Skeletal muscle satellite cell (primary cell): ENCODE results near the gene LEPROT.

ENCODE experiments used
- H3K27me3 ChIP-seq: 2 replicates; pipeline ENCODE4 v1.7.0; 2013; ENCODE audit warnings: low read length; ENCODE audit not compliant: control insufficient read depth, insufficient read depth
- H3K36me3 ChIP-seq: 2 replicates; pipeline ENCODE4 v1.7.0; 2013; ENCODE audit warnings: mild to moderate bottlenecking, control low read depth, low read length; ENCODE audit not compliant: insufficient read depth
- H3K4me1 ChIP-seq: 2 replicates; pipeline ENCODE4 v1.7.0; 2013; ENCODE audit warnings: low read length; ENCODE audit not compliant: control insufficient read depth, insufficient read depth
- H3K4me2 ChIP-seq: 2 replicates; pipeline ENCODE4 v1.7.0; 2013; ENCODE audit warnings: mild to moderate bottlenecking, low read length
- H3K4me3 ChIP-seq: 2 replicates; pipeline ENCODE4 v1.7.0; 2013; ENCODE audit warnings: low read length
- H3K9ac ChIP-seq: 2 replicates; pipeline ENCODE4 v1.7.0; 2013; ENCODE audit warnings: mild to moderate bottlenecking, low read depth, low read length, moderate library complexity
- H3K9me3 ChIP-seq: replicated peaks from 2 replicates; pipeline ENCODE4 v1.7.0; 2013; ENCODE audit warnings: mild to moderate bottlenecking, control low read depth, low read length

Gene LEPROT

GRCh38 chr1:65425006-65425405, 4.5 kb downstream of the LEPROT start:
- peaks cover 58% of the 10 kb centered on the region for H3K4me1 ChIP-seq
- H3K36me3 ChIP-seq = peaks cover 38% of the 10 kb centered on the region
- peak overlapping the region; percentile 66 for H3K9ac ChIP-seq
- peak overlapping the region; percentile 34 for H3K4me3 ChIP-seq
- no peaks in the 10 kb centered on the region for H3K9me3 ChIP-seq
- H3K27me3 ChIP-seq = no peaks in the 10 kb centered on the region
- peak overlapping the region; percentile 85 for H3K4me2 ChIP-seq

GRCh38 chr1:65425697-65426096, 5.2 kb downstream of the LEPROT start:
- H3K9ac ChIP-seq = peak overlapping the region; percentile 71
- H3K4me2 ChIP-seq = peak overlapping the region; percentile 85
- peaks cover 45% of the 10 kb centered on the region for H3K36me3 ChIP-seq
- no peaks in the 10 kb centered on the region for H3K27me3 ChIP-seq
- H3K4me1 ChIP-seq = peaks cover 65% of the 10 kb centered on the region
- no peaks in the 10 kb centered on the region for H3K9me3 ChIP-seq
- peak overlapping the region; percentile 33 for H3K4me3 ChIP-seq

GRCh38 chr1:65429078-65429477, 8.6 kb downstream of the LEPROT start:
- H3K4me1 ChIP-seq = peaks cover 52% of the 10 kb centered on the region

GRCh38 chr1:65429806-65430205, 9.3 kb downstream of the LEPROT start:
- peak overlapping the region; percentile 73 for H3K4me2 ChIP-seq
- H3K36me3 ChIP-seq = peaks cover 73% of the 10 kb centered on the region
- H3K27me3 ChIP-seq = no peaks in the 10 kb centered on the region
- H3K9ac ChIP-seq = peak overlapping the region; percentile 82
- H3K4me3 ChIP-seq = peak overlapping the region; percentile 39
- H3K4me1 ChIP-seq = peaks cover 45% of the 10 kb centered on the region
- no peaks in the 10 kb centered on the region for H3K9me3 ChIP-seq

More at GRCh38 chr1:65429078-65429477, 8.6 kb downstream of the LEPROT start:
- no peaks in the 10 kb centered on the region for H3K9me3 ChIP-seq
- peaks cover 68% of the 10 kb centered on the region for H3K36me3 ChIP-seq
- no peaks in the 10 kb centered on the region for H3K27me3 ChIP-seq
- peak overlapping the region; percentile 26 for H3K4me3 ChIP-seq
- H3K9ac ChIP-seq = peak overlapping the region; percentile 29
- peak overlapping the region; percentile 73 for H3K4me2 ChIP-seq

GRCh38 chr1:65431111-65431705, 10.7 kb downstream of the LEPROT start:
- Histone ChIP-seq H3K9me3 (no peaks in the 10 kb centered on the region), H3K4me1 (peaks cover 34% of the 10 kb centered on the region), H3K9ac (peak overlapping the region; percentile 82), H3K4me3 (peak overlapping the region; percentile 25), H3K27me3 (no peaks in the 10 kb centered on the region), H3K36me3 (peaks cover 68% of the 10 kb centered on the region), H3K4me2 (peak overlapping the region; percentile 73)

- no peak overlapping the region for H3K4me3 ChIP-seq
- peaks cover 52% of the 10 kb centered on the region for H3K36me3 ChIP-seq
These were observed 12.4 kb downstream of the LEPROT start for GRCh38 chr1:65432918-65433317.

GRCh38 chr1:65434255-65434654, 13.8 kb downstream of the LEPROT start:
- Histone ChIP-seq H3K4me3 (no peak overlapping the region), H3K36me3 (peaks cover 41% of the 10 kb centered on the region), H3K4me1 (peaks cover 27% of the 10 kb centered on the region), H3K9me3 (no peaks in the 10 kb centered on the region), H3K27me3 (no peaks in the 10 kb centered on the region), H3K9ac (no peak overlapping the region), H3K4me2 (no peak overlapping the region)

More at GRCh38 chr1:65432918-65433317, 12.4 kb downstream of the LEPROT start:
- Histone ChIP-seq H3K9me3 (no peaks in the 10 kb centered on the region), H3K27me3 (no peaks in the 10 kb centered on the region), H3K9ac (no peak overlapping the region), H3K4me1 (peaks cover 31% of the 10 kb centered on the region), H3K4me2 (no peak overlapping the region)

GRCh38 chr1:65434760-65435159, 14.3 kb downstream of the LEPROT start:
- H3K9ac ChIP-seq = no peak overlapping the region
- H3K27me3 ChIP-seq = no peaks in the 10 kb centered on the region
- H3K36me3 ChIP-seq = peaks cover 39% of the 10 kb centered on the region
- H3K4me3 ChIP-seq = no peak overlapping the region
- no peak overlapping the region for H3K4me2 ChIP-seq
- peaks cover 22% of the 10 kb centered on the region for H3K4me1 ChIP-seq
- no peaks in the 10 kb centered on the region for H3K9me3 ChIP-seq

GRCh38 chr1:65435987-65436386, 15.5 kb downstream of the LEPROT start:
- H3K36me3 ChIP-seq = peaks cover 29% of the 10 kb centered on the region
- H3K4me2 ChIP-seq = no peak overlapping the region
- peak overlapping the region; percentile 33 for H3K9ac ChIP-seq
- no peak overlapping the region for H3K4me3 ChIP-seq
- H3K27me3 ChIP-seq = no peaks in the 10 kb centered on the region
- peaks cover 14% of the 10 kb centered on the region for H3K4me1 ChIP-seq
- no peaks in the 10 kb centered on the region for H3K9me3 ChIP-seq

- Histone ChIP-seq H3K27me3 (no peaks in the 10 kb centered on the region), H3K9ac (no peak overlapping the region), H3K9me3 (no peaks in the 10 kb centered on the region), H3K4me3 (no peak overlapping the region), H3K4me2 (no peak overlapping the region), H3K4me1 (peaks cover 11% of the 10 kb centered on the region), H3K36me3 (peaks cover 16% of the 10 kb centered on the region)
These were observed 17.1 kb downstream of the LEPROT start for GRCh38 chr1:65437616-65438015.

- Histone ChIP-seq H3K36me3 (no peaks in the 10 kb centered on the region), H3K4me2 (no peak overlapping the region), H3K4me1 (peaks cover 11% of the 10 kb centered on the region), H3K9ac (no peak overlapping the region), H3K4me3 (no peak overlapping the region), H3K9me3 (no peaks in the 10 kb centered on the region), H3K27me3 (no peaks in the 10 kb centered on the region)
These were observed 19.9 kb downstream of the LEPROT start for GRCh38 chr1:65440322-65440900.

GRCh38 chr1:65440915-65441314, 20.4 kb downstream of the LEPROT start:
- Histone ChIP-seq H3K4me1 (peaks cover 7% of the 10 kb centered on the region), H3K9ac (no peak overlapping the region), H3K4me2 (no peak overlapping the region), H3K27me3 (no peaks in the 10 kb centered on the region), H3K4me3 (no peak overlapping the region), H3K36me3 (no peaks in the 10 kb centered on the region), H3K9me3 (no peaks in the 10 kb centered on the region)
